H9 (cell line): ENCODE results near the gene KY. TPM values are rescaled to one million over a fixed set of nuclear protein-coding genes. Genes with fewer than 3 reads are reported as not detected.

Source experiments
- DNase-seq: peaks from one replicate; pipeline ENCODE4 v3.0.0-alpha.2; 2017
- H2AFZ ChIP-seq: one replicate; pipeline ENCODE4 v1.6.1; 2013; ENCODE audit warnings: mild to moderate bottlenecking, low read length, control low read depth, moderate library complexity
- H2AK5ac ChIP-seq: 2 replicates; pipeline ENCODE4 v1.6.1; 2013; ENCODE audit warnings: low read length, control low read depth, mixed read lengths; ENCODE audit not compliant: insufficient read length
- H2BK120ac ChIP-seq: one replicate; pipeline ENCODE4 v1.6.1; 2013; ENCODE audit warnings: low read depth, mild to moderate bottlenecking, low read length, control low read depth, inconsistent platforms; ENCODE audit not compliant: poor library complexity, severe bottlenecking
- H2BK12ac ChIP-seq: 2 replicates; pipeline ENCODE4 v1.6.1; 2013; ENCODE audit warnings: low read length, control low read depth, mixed read lengths, low read depth; ENCODE audit not compliant: insufficient read length
- H2BK15ac ChIP-seq: 2 replicates; pipeline ENCODE4 v1.6.1; 2013; ENCODE audit warnings: low read depth, low read length, control low read depth
- H2BK20ac ChIP-seq: one replicate; pipeline ENCODE4 v1.6.1; 2013; ENCODE audit warnings: low read depth, mild to moderate bottlenecking, low read length, control low read depth, inconsistent platforms; ENCODE audit not compliant: poor library complexity, severe bottlenecking
- H2BK5ac ChIP-seq: 2 replicates; pipeline ENCODE4 v1.6.1; 2013; ENCODE audit warnings: low read length, control low read depth, mixed read lengths; ENCODE audit not compliant: insufficient read length
- H3K14ac ChIP-seq: 2 replicates; pipeline ENCODE4 v1.6.1; 2013; ENCODE audit warnings: low read length, control low read depth; ENCODE audit not compliant: insufficient read depth
- H3K18ac ChIP-seq: 2 replicates; pipeline ENCODE4 v1.6.1; 2013; ENCODE audit warnings: low read depth, mild to moderate bottlenecking, mixed read lengths, low read length, control low read depth; ENCODE audit not compliant: insufficient read length
- H3K23ac ChIP-seq: 2 replicates; pipeline ENCODE4 v1.6.1; 2013; ENCODE audit warnings: low read length, control low read depth, mixed read lengths, low read depth; ENCODE audit not compliant: insufficient read length
- H3K23me2 ChIP-seq: 2 replicates; pipeline ENCODE4 v1.6.1; 2013; ENCODE audit warnings: low read depth, mild to moderate bottlenecking, mixed read lengths, low read length, control low read depth; ENCODE audit not compliant: insufficient read length, poor library complexity, severe bottlenecking
- H3K27ac ChIP-seq: 2 replicates; pipeline ENCODE4 v1.5.1; 2013; ENCODE audit warnings: low read length, control low read depth, mixed read lengths, low read depth; ENCODE audit not compliant: insufficient read length
- H3K27me3 ChIP-seq: 2 replicates; pipeline ENCODE4 v1.6.1; 2013; ENCODE audit warnings: low read length, control low read depth, inconsistent platforms; ENCODE audit not compliant: insufficient read depth
- H3K4ac ChIP-seq: 2 replicates; pipeline ENCODE4 v1.6.1; 2013; ENCODE audit warnings: low read depth, mild to moderate bottlenecking, control low read depth, inconsistent platforms, low read length, moderate library complexity
- H3K4me1 ChIP-seq: 2 replicates; pipeline ENCODE4 v1.6.1; 2013; ENCODE audit warnings: low read length, control low read depth, inconsistent platforms; ENCODE audit not compliant: insufficient read depth
- H3K4me2 ChIP-seq: 2 replicates; pipeline ENCODE4 v1.6.1; 2013; ENCODE audit warnings: low read length, control low read depth, mixed read lengths; ENCODE audit not compliant: insufficient read length, insufficient read depth
- H3K56ac ChIP-seq: 2 replicates; pipeline ENCODE4 v1.6.1; 2013; ENCODE audit warnings: low read depth, mild to moderate bottlenecking, mixed read lengths, low read length, control low read depth; ENCODE audit not compliant: insufficient read length
- H3K79me1 ChIP-seq: 2 replicates; pipeline ENCODE4 v1.6.1; 2013; ENCODE audit warnings: low read depth, mild to moderate bottlenecking, moderate library complexity, low read length, control low read depth, inconsistent platforms; ENCODE audit not compliant: insufficient read depth, poor library complexity, severe bottlenecking
- H3K79me2 ChIP-seq: 2 replicates; pipeline ENCODE4 v1.6.1; 2013; ENCODE audit warnings: low read length, control low read depth, inconsistent platforms; ENCODE audit not compliant: insufficient read depth
- H3K9ac ChIP-seq: 2 replicates; pipeline ENCODE4 v1.6.1; 2013; ENCODE audit warnings: low read length, control low read depth, mixed read lengths; ENCODE audit not compliant: insufficient read length; ENCODE audit errors: extremely low read depth
- H3K9me3 ChIP-seq: one replicate; pipeline ENCODE4 v1.6.1; 2013; ENCODE audit warnings: low read depth, low read length, inconsistent platforms; ENCODE audit not compliant: control insufficient read depth
- H3T11ph ChIP-seq: one replicate; pipeline ENCODE4 v1.6.1; 2013; ENCODE audit warnings: mild to moderate bottlenecking, low read length, control low read depth, inconsistent platforms
- H4K20me1 ChIP-seq: one replicate; pipeline ENCODE4 v1.6.1; 2013; ENCODE audit not compliant: control insufficient read depth, insufficient read length, insufficient read depth
- H4K5ac ChIP-seq: 2 replicates; pipeline ENCODE4 v1.6.1; 2013; ENCODE audit warnings: low read depth, mild to moderate bottlenecking, mixed read lengths, low read length, control low read depth; ENCODE audit not compliant: insufficient read length
- H4K8ac ChIP-seq: replicated peaks from 2 replicates; pipeline ENCODE4 v1.6.1; 2013; ENCODE audit warnings: low read length, control low read depth, mixed read lengths, low read depth; ENCODE audit not compliant: insufficient read length
- H4K91ac ChIP-seq: 2 replicates; pipeline ENCODE4 v1.6.1; 2013; ENCODE audit warnings: low read depth, mild to moderate bottlenecking, moderate library complexity, mixed read lengths, low read length, control low read depth; ENCODE audit not compliant: insufficient read length
- H3K27ac Mint-ChIP-seq, 3 experiments: 2 replicates in 2 of 3; 3 replicates in 1 of 3; pipeline ENCODE4 v1.8.0; 2020 to 2021; ENCODE audit warnings: mixed read lengths in 3 of 3, mild to moderate bottlenecking in 1 of 3, moderate library complexity in 1 of 3
- H3K27me3 Mint-ChIP-seq: 2 replicates; pipeline ENCODE4 v1.8.0; 2021; ENCODE audit warnings: low read depth, mild to moderate bottlenecking, moderate library complexity, mixed read lengths
- H3K36me3 Mint-ChIP-seq, 3 experiments: 2 replicates in 2 of 3; 3 replicates in 1 of 3; pipeline ENCODE4 v1.8.0; 2020 to 2021; ENCODE audit warnings: low read depth in 3 of 3, mixed read lengths in 3 of 3; ENCODE audit not compliant: insufficient read depth in 1 of 3
- H3K4me1 Mint-ChIP-seq, 2 experiments: 2 replicates each; pipeline ENCODE4 v1.8.0; 2020; ENCODE audit warnings: mixed read lengths in 2 of 2
- H3K4me3 Mint-ChIP-seq, 2 experiments: 2 replicates in 1 of 2; 3 replicates in 1 of 2; pipeline ENCODE4 v1.8.0; 2020 to 2021; ENCODE audit warnings: mild to moderate bottlenecking in 2 of 2, mixed read lengths in 2 of 2, moderate library complexity in 1 of 2
- H3K9me3 Mint-ChIP-seq, 2 experiments: 2 replicates in 1 of 2; 3 replicates in 1 of 2; pipeline ENCODE4 v1.8.0; 2020; ENCODE audit warnings: mild to moderate bottlenecking in 2 of 2, mixed read lengths in 2 of 2, moderate library complexity in 1 of 2
- CTCF ChIP-seq: fragments of 200-600 bp; sonication (generic); conservative IDR thresholded peaks from 3 replicates; pipeline ENCODE4 v1.8.0; 2021; ENCODE audit warnings: antibody characterized with exemption, mild to moderate bottlenecking
- WGBS: extraction: QIAGEN DNeasy Blood & Tissue Kit; methylation state at CpG from one replicate; pipeline ENCODE4 v1.1.7; 2013; ENCODE audit warnings: missing lambda C conversion rate, low lambda C conversion rate, mixed read lengths; ENCODE audit not compliant: insufficient read length; ENCODE audit errors: extremely low coverage; 5-methylcytosine and 5-hydroxymethylcytosine counted together
- total RNA-seq: library from RNA; stranded (reverse); gene quantifications from 2 replicates; pipeline ENCODE4 v1.2.1, GENCODE V29; 2021

The KY gene
- total RNA-seq, 1 experiment from 2014 or later: not detected

DNA sequence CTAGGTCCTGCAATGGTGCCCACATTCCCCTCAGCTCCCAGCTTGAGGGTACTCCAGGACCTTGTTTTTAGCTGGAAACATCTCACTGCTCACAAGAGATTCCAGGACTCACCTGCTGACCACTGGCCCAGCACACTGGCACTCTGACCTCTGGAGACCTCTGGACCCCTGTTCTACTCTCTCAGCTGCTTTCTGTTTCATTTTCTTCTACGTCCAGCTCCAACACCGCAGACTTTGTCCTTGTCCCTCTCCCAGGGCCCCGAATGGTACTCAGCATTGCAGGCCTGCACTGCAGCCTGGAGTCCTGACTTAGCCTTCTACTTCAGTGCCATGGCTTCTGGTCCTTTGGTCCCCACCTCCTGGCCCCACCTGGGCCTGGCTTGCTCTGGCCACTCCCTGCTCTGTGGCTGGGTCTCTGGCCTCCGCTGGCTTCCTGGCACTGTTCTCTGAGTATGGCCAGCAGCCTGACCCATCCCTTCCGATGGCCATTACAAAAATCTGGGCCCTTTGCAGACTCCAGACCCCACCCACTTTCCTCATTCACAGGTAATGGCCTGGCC is 27.9 kb downstream of the KY start:
- H2AFZ ChIP-seq: no peak overlapping the region
- no peaks in the 10 kb centered on the region for H3K23me2 ChIP-seq
- H2BK15ac ChIP-seq: no peak overlapping the region
- no CpG with 5 or more reads among the region's 5 CpGs for WGBS
- no peak overlapping the region for H3K56ac ChIP-seq
- H4K5ac ChIP-seq: no peak overlapping the region
- Mint-ChIP-seq H3K4me3 (no peak overlapping the region), H3K36me3 (no peaks in the 10 kb centered on the region), H3K9me3 (no peaks in the 10 kb centered on the region), H3K4me1 (peaks cover 6 to 9% of the 10 kb centered on the region in 2 experiments; a peak in 2 of 4 replicates), H3K27me3 (peaks cover 3% of the 10 kb centered on the region), H3K27ac (no peak overlapping the region; a peak in 1 of 7 replicates)
- no peak overlapping the region for H3K14ac ChIP-seq
- H3K27me3 ChIP-seq: no peaks in the 10 kb centered on the region
- H2BK20ac ChIP-seq: no peak overlapping the region
- H3K27ac ChIP-seq: no peak overlapping the region
- no peaks in the 10 kb centered on the region for H3K79me2 ChIP-seq
- H3K9ac ChIP-seq: no peak overlapping the region
- no peak overlapping the region for H2AK5ac ChIP-seq
- H2BK5ac ChIP-seq: no peak overlapping the region
- no peaks in the 10 kb centered on the region for H4K20me1 ChIP-seq
- no peaks in the 10 kb centered on the region for H3K4me1 ChIP-seq
- no peak for TF ChIP-seq CTCF
- H2BK12ac ChIP-seq: no peak overlapping the region
- H3T11ph ChIP-seq: no peak overlapping the region
- no peaks in the 10 kb centered on the region for H3K79me1 ChIP-seq
- H3K4ac ChIP-seq: no peak overlapping the region
- no peak overlapping the region for H3K4me2 ChIP-seq
- H3K9me3 ChIP-seq: no peaks in the 10 kb centered on the region
- H4K8ac ChIP-seq: no peak overlapping the region
- no peak overlapping the region for H3K18ac ChIP-seq
- no peak overlapping the region for H2BK120ac ChIP-seq
- DNase-seq: peak; percentile 12
- H4K91ac ChIP-seq: no peak overlapping the region
- H3K23ac ChIP-seq: no peak overlapping the region
